A673 (cell line): ENCODE data around the gene ATRNL1. TPM values are rescaled to one million over a fixed set of nuclear protein-coding genes. Genes with fewer than 3 reads are reported as not detected.

Source experiments
- BruUV-seq: library from RNA; stranded (reverse); fragments of 400-500 nt; replicated peaks from 2 replicates; lab custom pipeline; 2021; lab: Mats Ljungman, UMichigan
- CTCF ChIA-PET: fragments of 300-600 bp; sonication (Branson Sonifier 250); formaldehyde crosslinking; loops from one replicate; lab custom pipeline; 2022; ENCODE audit warnings: antibody characterized with exemption; lab: Charles Lee
- POLR2A ChIA-PET: fragments of 300-600 bp; sonication (Branson Sonifier 250); formaldehyde crosslinking; loops from one replicate; lab custom pipeline; 2022; ENCODE audit warnings: antibody characterized with exemption; ENCODE audit not compliant: low non-redundant PET; lab: Charles Lee
- DNase-seq: peaks from one replicate; pipeline ENCODE4 v3.0.0-alpha.2; 2015; ENCODE audit warnings: low spot score
- H3K27ac ChIP-seq: fragments of 200-600 bp; sonication (generic); 2 replicates; pipeline ENCODE4 v1.5.1; 2016; ENCODE audit warnings: mixed run types, low read depth, mild to moderate bottlenecking, mixed read lengths, antibody characterized with exemption, low read length; ENCODE audit not compliant: poor library complexity, severe bottlenecking
- H3K27me3 ChIP-seq: fragments of 200-600 bp; sonication (generic); replicated peaks from 2 replicates; pipeline ENCODE4 v1.6.1; 2017; ENCODE audit warnings: mixed run types, low read depth, mild to moderate bottlenecking, mixed read lengths, antibody characterized with exemption, low read length; ENCODE audit not compliant: insufficient read depth, poor library complexity
- H3K36me3 ChIP-seq: fragments of 200-600 bp; sonication (generic); 2 replicates; pipeline ENCODE4 v1.6.1; 2016; ENCODE audit warnings: mixed run types, mild to moderate bottlenecking, mixed read lengths, antibody characterized with exemption, low read length; ENCODE audit not compliant: insufficient read depth, poor library complexity, severe bottlenecking
- H3K4me1 ChIP-seq: fragments of 200-600 bp; sonication (generic); 2 replicates; pipeline ENCODE4 v1.6.1; 2017; ENCODE audit warnings: mixed run types, mild to moderate bottlenecking, mixed read lengths, antibody characterized with exemption, low read length; ENCODE audit not compliant: insufficient read depth, poor library complexity, severe bottlenecking
- H3K4me3 ChIP-seq: fragments of 200-600 bp; sonication (generic); 2 replicates; pipeline ENCODE4 v1.5.1; 2016; ENCODE audit warnings: low read depth, mixed run types, mild to moderate bottlenecking, mixed read lengths, low read length; ENCODE audit not compliant: poor library complexity, severe bottlenecking
- H3K9me3 ChIP-seq: fragments of 200-600 bp; sonication (generic); 2 replicates; pipeline ENCODE4 v1.6.1; 2016; ENCODE audit warnings: mixed run types, low read depth, mild to moderate bottlenecking, mixed read lengths, antibody characterized with exemption, low read length; ENCODE audit not compliant: poor library complexity, severe bottlenecking
- EZH2 ChIP-seq: fragments of 200-600 bp; sonication (generic); IDR thresholded peaks from 2 replicates; pipeline ENCODE4 v1.6.1; 2017; ENCODE audit warnings: borderline replicate concordance, low read depth, mild to moderate bottlenecking, mixed read lengths, antibody characterized with exemption, low read length; ENCODE audit not compliant: poor library complexity, severe bottlenecking
- intact Hi-C: fragments of 100-400 bp; cut with micrococcal nuclease; formaldehyde crosslinking; loops from one replicate; pipeline ENCODE4 v1.10.0; 2022; ENCODE audit not compliant: unreplicated experiment
- total RNA-seq: library from RNA; stranded (reverse); gene quantifications from 2 replicates; pipeline ENCODE4 v1.2.3, GENCODE V29; 2021
- TF ChIP-seq, protein P1 (sequence below): fragments of 300-800, 200-600 bp; sonication (generic); conservative IDR thresholded peaks from 2 replicates; pipeline ENCODE4 v1.5.1; 2017; ENCODE audit warnings: low read depth, mild to moderate bottlenecking, antibody characterized with exemption, low read length, moderate library complexity, mixed read lengths

Gene ATRNL1
- total RNA-seq, 1 experiment from 2014 or later = 3.0 TPM

GRCh38 chr10:115045499-115045898 lies 47.7 kb upstream of the ATRNL1 start:
- ChIA-PET POLR2A (no interaction called here), CTCF (no interaction called here)
- BruUV-seq = no TSS peak
- Histone ChIP-seq H3K27me3 (no peaks in the 10 kb centered on the region), H3K36me3 (no peaks in the 10 kb centered on the region), H3K9me3 (no peaks in the 10 kb centered on the region), H3K27ac (no peak overlapping the region), H3K4me3 (no peak overlapping the region), H3K4me1 (no peaks in the 10 kb centered on the region)
- intact Hi-C loops = no loop called here
- no peak for DNase-seq
- TF ChIP-seq, protein P1, sequence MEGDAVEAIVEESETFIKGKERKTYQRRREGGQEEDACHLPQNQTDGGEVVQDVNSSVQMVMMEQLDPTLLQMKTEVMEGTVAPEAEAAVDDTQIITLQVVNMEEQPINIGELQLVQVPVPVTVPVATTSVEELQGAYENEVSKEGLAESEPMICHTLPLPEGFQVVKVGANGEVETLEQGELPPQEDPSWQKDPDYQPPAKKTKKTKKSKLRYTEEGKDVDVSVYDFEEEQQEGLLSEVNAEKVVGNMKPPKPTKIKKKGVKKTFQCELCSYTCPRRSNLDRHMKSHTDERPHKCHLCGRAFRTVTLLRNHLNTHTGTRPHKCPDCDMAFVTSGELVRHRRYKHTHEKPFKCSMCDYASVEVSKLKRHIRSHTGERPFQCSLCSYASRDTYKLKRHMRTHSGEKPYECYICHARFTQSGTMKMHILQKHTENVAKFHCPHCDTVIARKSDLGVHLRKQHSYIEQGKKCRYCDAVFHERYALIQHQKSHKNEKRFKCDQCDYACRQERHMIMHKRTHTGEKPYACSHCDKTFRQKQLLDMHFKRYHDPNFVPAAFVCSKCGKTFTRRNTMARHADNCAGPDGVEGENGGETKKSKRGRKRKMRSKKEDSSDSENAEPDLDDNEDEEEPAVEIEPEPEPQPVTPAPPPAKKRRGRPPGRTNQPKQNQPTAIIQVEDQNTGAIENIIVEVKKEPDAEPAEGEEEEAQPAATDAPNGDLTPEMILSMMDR = no peak
- TF ChIP-seq EZH2 = no peak

- Histone ChIP-seq H3K4me1 (peaks cover under 1% of the 10 kb centered on the region), H3K36me3 (no peaks in the 10 kb centered on the region), H3K4me3 (no peak overlapping the region), H3K27me3 (no peaks in the 10 kb centered on the region), H3K27ac (no peak overlapping the region), H3K9me3 (no peaks in the 10 kb centered on the region)
- no peak for TF ChIP-seq EZH2
- TF ChIP-seq, protein P1 = no peak
- intact Hi-C loops = no loop called here
- no peak for DNase-seq
- no TSS peak for BruUV-seq
- POLR2A ChIA-PET = no interaction called here
- CTCF ChIA-PET = no interaction called here
Measured at GRCh38 chr10:115046686-115047236, 46.4 kb upstream of the ATRNL1 start.

GRCh38 chr10:115047705-115048104 lies 45.5 kb upstream of the ATRNL1 start:
- no peak for TF ChIP-seq EZH2
- TF ChIP-seq, protein P1 = no peak
- intact Hi-C loops = no loop called here

More at GRCh38 chr10:115047705-115048104, 45.5 kb upstream of the ATRNL1 start:
- no peak overlapping the region for H3K27ac ChIP-seq
- no peaks in the 10 kb centered on the region for H3K27me3 ChIP-seq
- peaks cover 10% of the 10 kb centered on the region for H3K4me1 ChIP-seq
- DNase-seq = no peak
- POLR2A ChIA-PET = no interaction called here
- BruUV-seq = no TSS peak
- CTCF ChIA-PET = no interaction called here
- H3K9me3 ChIP-seq = no peaks in the 10 kb centered on the region
- H3K36me3 ChIP-seq = no peaks in the 10 kb centered on the region
- H3K4me3 ChIP-seq = no peak overlapping the region
